Activated CD4-positive, alpha-beta T cell treated with anti-CD3 and anti-CD28 coated beads, Interleukin-2, amount 50 U/mL, for 24 hours (primary cell): Measurements from ENCODE around the gene FGF3.

Experiments used
- DNase-seq, 2 donors: peaks; one replicate each; pipeline ENCODE4 v3.0.0-alpha.2; 2020; ENCODE audit warnings: low read depth in 1 of 2, low spot score in 1 of 2

FGF3 gene

GRCh38 chr11:69825037-69825834, 6.0 kb upstream of the FGF3 start:
- DNase-seq: no peak

GRCh38 chr11:69823641-69824265, 4.5 kb upstream of the FGF3 start:
- DNase-seq: no peak

- DNase-seq: no peak
These were observed 3.7 kb upstream of the FGF3 start for GRCh38 chr11:69822676-69823494.

- no peak for DNase-seq
These were observed 2.4 kb upstream of the FGF3 start for GRCh38 chr11:69821511-69822040.

- no peak for DNase-seq
These were observed 1.2 kb upstream of the FGF3 start for GRCh38 chr11:69820441-69820840.

- DNase-seq: no peak
These were observed 390 bp upstream of the FGF3 start for GRCh38 chr11:69819541-69820070.

GRCh38 chr11:69818231-69818602, 999 bp downstream of the FGF3 start:
- no peak for DNase-seq

GRCh38 chr11:69817265-69818230, 1.7 kb downstream of the FGF3 start:
- no peak for DNase-seq

- DNase-seq: no peak
These were observed 2.5 kb downstream of the FGF3 start for GRCh38 chr11:69816671-69817070.

GRCh38 chr11:69815973-69816372, 3.2 kb downstream of the FGF3 start:
- DNase-seq: no peak

GRCh38 chr11:69814902-69815301, 4.3 kb downstream of the FGF3 start:
- no peak for DNase-seq

GRCh38 chr11:69814411-69814810, 4.8 kb downstream of the FGF3 start:
- no peak for DNase-seq

- DNase-seq: no peak
These were observed 5.4 kb downstream of the FGF3 start for GRCh38 chr11:69813839-69814238.

GRCh38 chr11:69812946-69813345, 6.3 kb downstream of the FGF3 start:
- DNase-seq: no peak

GRCh38 chr11:69812256-69812655, 7.0 kb downstream of the FGF3 start:
- DNase-seq: no peak

GRCh38 chr11:69811431-69811830, 7.8 kb downstream of the FGF3 start:
- no peak for DNase-seq

- DNase-seq: no peak
These were observed 8.7 kb downstream of the FGF3 start for GRCh38 chr11:69810289-69811118.

- no peak for DNase-seq
These were observed 10.5 kb downstream of the FGF3 start for GRCh38 chr11:69808667-69809086.

- DNase-seq: no peak
These were observed 12.0 kb downstream of the FGF3 start for GRCh38 chr11:69807106-69807815.
